GM23338 (cell line): ENCODE results near the gene CLP1. TPM values are rescaled to one million over a fixed set of nuclear protein-coding genes. Genes with fewer than 3 reads are reported as not detected.
A peak's percentile ranks its signal among the peaks of the same experiment; 100 is the strongest.

Source experiments
- ATAC-seq: fragments of 200-7000 bp; cut with Tn5 transposase; 3 replicates; pipeline ENCODE4 v1.9.1; 2020
- DNase-seq: peaks from one replicate; pipeline ENCODE4 v3.0.0-alpha.2; 2015; ENCODE audit warnings: low spot score
- H2AFZ ChIP-seq: fragments of 200-600 bp; sonication (generic); 2 replicates; pipeline ENCODE4 v1.8.0; 2016; ENCODE audit warnings: antibody characterized with exemption, mild to moderate bottlenecking, moderate library complexity
- H3F3A ChIP-seq: fragments of 200-600 bp; sonication (generic); replicated peaks from 2 replicates; pipeline ENCODE4 v1.8.0; 2017; ENCODE audit warnings: antibody characterized with exemption, mixed run types, low read depth
- H3K27ac ChIP-seq: fragments of 200-600 bp; sonication (generic); 2 replicates; pipeline ENCODE4 v1.6.1; 2016; ENCODE audit warnings: low read depth
- H3K27me3 ChIP-seq: fragments of 200-600 bp; sonication (generic); 2 replicates; pipeline ENCODE4 v1.8.0; 2016; ENCODE audit warnings: mild to moderate bottlenecking, mixed run types, moderate library complexity; ENCODE audit not compliant: insufficient read depth
- H3K36me3 ChIP-seq: fragments of 200-600 bp; sonication (generic); 2 replicates; pipeline ENCODE4 v1.8.0; 2016; ENCODE audit warnings: mild to moderate bottlenecking; ENCODE audit not compliant: insufficient read depth
- H3K4me1 ChIP-seq: fragments of 200-600 bp; sonication (generic); 2 replicates; pipeline ENCODE4 v1.8.0; 2016; ENCODE audit warnings: mild to moderate bottlenecking, moderate library complexity; ENCODE audit not compliant: insufficient read depth
- H3K4me2 ChIP-seq: fragments of 200-600 bp; sonication (generic); 2 replicates; pipeline ENCODE4 v1.7.1; 2017; ENCODE audit warnings: mixed run types
- H3K4me3 ChIP-seq: fragments of 200-600 bp; sonication (generic); 2 replicates; pipeline ENCODE4 v1.6.1; 2016; ENCODE audit warnings: mixed run types
- H3K79me2 ChIP-seq: fragments of 200-600 bp; sonication (generic); replicated peaks from 2 replicates; pipeline ENCODE4 v1.8.0; 2017; ENCODE audit warnings: mild to moderate bottlenecking; ENCODE audit not compliant: insufficient read depth
- H3K9me2 ChIP-seq: fragments of 200-600 bp; sonication (generic); 2 replicates; pipeline ENCODE4 v1.8.0; 2017; ENCODE audit not compliant: insufficient read depth
- H4K20me1 ChIP-seq: fragments of 200-600 bp; sonication (generic); replicated peaks from 2 replicates; pipeline ENCODE4 v1.8.0; 2017; ENCODE audit warnings: mild to moderate bottlenecking; ENCODE audit not compliant: insufficient read depth
- H3K27ac Mint-ChIP-seq: 2 replicates; pipeline ENCODE4 v1.8.0; 2020; ENCODE audit warnings: inconsistent platforms, mild to moderate bottlenecking, moderate library complexity, mixed read lengths
- H3K27me3 Mint-ChIP-seq: 3 replicates; pipeline ENCODE4 v1.8.0; 2022; ENCODE audit warnings: low read depth, mild to moderate bottlenecking, moderate library complexity, mixed read lengths, inconsistent platforms; ENCODE audit not compliant: insufficient read depth, poor library complexity
- H3K36me3 Mint-ChIP-seq: 3 replicates; pipeline ENCODE4 v1.8.0; 2021; ENCODE audit warnings: low read depth, mild to moderate bottlenecking, inconsistent platforms, moderate library complexity, mixed read lengths
- H3K4me1 Mint-ChIP-seq: 3 replicates; pipeline ENCODE4 v1.8.0; 2020; ENCODE audit warnings: mild to moderate bottlenecking, inconsistent platforms, mixed read lengths
- H3K4me3 Mint-ChIP-seq: 3 replicates; pipeline ENCODE4 v1.8.0; 2021; ENCODE audit warnings: moderate library complexity, mild to moderate bottlenecking, inconsistent platforms, mixed read lengths
- H3K9me3 Mint-ChIP-seq: 3 replicates; pipeline ENCODE4 v1.8.0; 2020; ENCODE audit warnings: moderate library complexity, mild to moderate bottlenecking, inconsistent platforms, mixed read lengths
- CREB1 ChIP-seq: fragments of 250-450 bp; sonication (Bioruptor Pico); IDR thresholded peaks from 2 replicates; pipeline ENCODE4 v1.5.0; 2020; ENCODE audit warnings: low read depth, mild to moderate bottlenecking, moderate library complexity
- CTCF ChIP-seq, 2 experiments: fragments of 200-600 bp in 1 of 2; sonication (generic) in 1 of 2; conservative IDR thresholded peaks; 2 replicates each; pipeline versions ENCODE4 v1.5.1 to v1.6.1; 2016 to 2017; ENCODE audit warnings: antibody characterized with exemption in 2 of 2, low read depth in 2 of 2, mild to moderate bottlenecking in 2 of 2, moderate library complexity in 1 of 2
- ETS1 ChIP-seq: IDR thresholded peaks from 2 replicates; pipeline ENCODE4 v1.6.1; 2016; ENCODE audit warnings: antibody characterized with exemption
- EZH2 ChIP-seq: fragments of 200-600 bp; sonication (generic); IDR thresholded peaks from one replicate; pipeline ENCODE4 v1.8.0; 2017; ENCODE audit warnings: antibody characterized with exemption, mild to moderate bottlenecking, low read depth; ENCODE audit not compliant: unreplicated experiment
- EZH2phosphoT487 ChIP-seq: fragments of 200-600 bp; sonication (generic); IDR thresholded peaks from one replicate; pipeline ENCODE4 v1.8.1; 2018; ENCODE audit warnings: antibody characterized with exemption; ENCODE audit not compliant: unreplicated experiment
- JUNB ChIP-seq: IDR thresholded peaks from one replicate; pipeline ENCODE4 v1.6.1; 2016; ENCODE audit warnings: antibody characterized with exemption; ENCODE audit not compliant: unreplicated experiment
- NANOG ChIP-seq: IDR thresholded peaks from 2 replicates; pipeline ENCODE4 v1.6.1; 2016; ENCODE audit warnings: antibody characterized with exemption, borderline replicate concordance
- POLR2AphosphoS5 ChIP-seq: IDR thresholded peaks from 2 replicates; pipeline ENCODE4 v1.6.1; 2016; ENCODE audit warnings: antibody characterized with exemption, low read depth
- REST ChIP-seq: IDR thresholded peaks from one replicate; pipeline ENCODE4 v1.6.1; 2018; ENCODE audit warnings: antibody characterized with exemption; ENCODE audit not compliant: unreplicated experiment
- STAT1 ChIP-seq: IDR thresholded peaks from one replicate; pipeline ENCODE4 v1.6.1; 2016; ENCODE audit warnings: antibody characterized with exemption; ENCODE audit not compliant: unreplicated experiment
- ZNF114 ChIP-seq: fragments of 250-450 bp; sonication (Bioruptor Pico); IDR thresholded peaks from 2 replicates; pipeline ENCODE4 v1.5.0; 2020; ENCODE audit warnings: mild to moderate bottlenecking, moderate library complexity
- ZNF331 ChIP-seq: fragments of 250-450 bp; sonication (Bioruptor Pico); IDR thresholded peaks from 2 replicates; pipeline ENCODE4 v1.5.0; 2020; ENCODE audit warnings: low read depth, mild to moderate bottlenecking, moderate library complexity
- ZNF462 ChIP-seq: fragments of 250-450 bp; sonication (Bioruptor Pico); IDR thresholded peaks from 2 replicates; pipeline ENCODE4 v1.5.0; 2020; ENCODE audit warnings: mild to moderate bottlenecking, moderate library complexity
- polyA plus RNA-seq: library from polyadenylated mRNA; unstranded; fragments of >200 nt; fragmentation: Nextera tagmentation; extraction: Ambion mirVana; gene quantifications from 2 replicates; pipeline ENCODE4 v1.2.1, GENCODE V29; 2016
- total RNA-seq: library from RNA; depleted of rRNA; stranded (reverse); fragments of >200 nt; shearing (Covaris generic); gene quantifications from 2 replicates; pipeline ENCODE4 v1.2.3, GENCODE V29; 2014

Gene CLP1
- total and polyA plus RNA-seq, 2 experiments from 2014 or later = 16.8 to 25.2 TPM

GRCh38 chr11:57614234-57614772 lies 43.3 kb upstream of the CLP1 start:
- H3K4me1 Mint-ChIP-seq = peaks cover 9% of the 10 kb centered on the region; the same call in 2 of the 3 replicates
- ATAC-seq (peak; percentile 55), DNase-seq (no peak)
- Histone ChIP-seq H3K79me2 (no peaks in the 10 kb centered on the region), H3K27ac (no peak overlapping the region), H2AFZ (no peak overlapping the region), H3K4me1 (0 out of 2 replicates have a peak, but pooled peaks cover 6% of the 10 kb centered on the region), H3K27me3 (no peaks in the 10 kb centered on the region), H3K4me2 (no peak overlapping the region), H3K36me3 (no peaks in the 10 kb centered on the region), H3K9me2 (no peaks in the 10 kb centered on the region), H3K4me3 (no peak overlapping the region), H3F3A (0 out of 2 replicates have a peak, but pooled peaks cover 6% of the 10 kb centered on the region), H4K20me1 (no peaks in the 10 kb centered on the region)
- no peak overlapping the region for H3K27ac Mint-ChIP-seq
- peaks cover 3% of the 10 kb centered on the region; the same call in 2 of the 3 replicates for H3K9me3 Mint-ChIP-seq
- H3K4me3 Mint-ChIP-seq = no peak overlapping the region
- H3K36me3 Mint-ChIP-seq = peaks cover 34% of the 10 kb centered on the region
- peaks cover 10% of the 10 kb centered on the region for H3K27me3 Mint-ChIP-seq
- no peak for TF ChIP-seq ETS1
- no peak for TF ChIP-seq POLR2AphosphoS5
- TF ChIP-seq JUNB = no peak
- TF ChIP-seq ZNF462 (CRISPR knock-in tag) = no peak
- no peak for TF ChIP-seq EZH2phosphoT487
- no peak for TF ChIP-seq CTCF (conservative IDR thresholded peaks at IDR 0.05; ENCODE audit: low read depth in 2 of 2)
- no peak for TF ChIP-seq REST
- no peak for TF ChIP-seq ZNF331 (CRISPR knock-in tag)
- TF ChIP-seq CREB1 (CRISPR knock-in tag) = no peak
- TF ChIP-seq STAT1 = no peak
- no peak for TF ChIP-seq ZNF114
- TF ChIP-seq EZH2 = no peak
- no peak for TF ChIP-seq NANOG
